Neuronal stem cell (in vitro differentiated cells): ENCODE results near the gene ALDH1A3.
A peak's percentile ranks its signal among the peaks of the same experiment; 100 is the strongest.

Experiments used
- DNase-seq: peaks from one replicate; pipeline ENCODE4 v3.0.0-alpha.2; 2013; ENCODE audit warnings: low spot score
- H2AFZ ChIP-seq: one replicate; pipeline ENCODE4 v1.6.1; 2013; ENCODE audit warnings: mild to moderate bottlenecking, low read length, inconsistent platforms
- H2AK5ac ChIP-seq: 2 replicates; pipeline ENCODE4 v1.6.1; 2013; ENCODE audit warnings: low read depth, mild to moderate bottlenecking, inconsistent platforms, low read length, moderate library complexity, mixed read lengths
- H2BK120ac ChIP-seq: 2 replicates; pipeline ENCODE4 v1.6.1; 2013; ENCODE audit warnings: low read depth, mild to moderate bottlenecking, inconsistent platforms, low read length, moderate library complexity, mixed read lengths
- H2BK12ac ChIP-seq: one replicate; pipeline ENCODE4 v1.6.1; 2013; ENCODE audit warnings: low read length, inconsistent platforms
- H2BK15ac ChIP-seq: 2 replicates; pipeline ENCODE4 v1.6.1; 2013; ENCODE audit warnings: mild to moderate bottlenecking, low read length, inconsistent platforms, mixed read lengths
- H2BK5ac ChIP-seq: one replicate; pipeline ENCODE4 v1.6.1; 2013; ENCODE audit warnings: inconsistent platforms, mild to moderate bottlenecking, low read length, moderate library complexity
- H3K14ac ChIP-seq: one replicate; pipeline ENCODE4 v1.6.1; 2013; ENCODE audit warnings: low read length, inconsistent platforms
- H3K18ac ChIP-seq: 2 replicates; pipeline ENCODE4 v1.6.1; 2013; ENCODE audit warnings: low read length, inconsistent platforms
- H3K23ac ChIP-seq: 2 replicates; pipeline ENCODE4 v1.6.1; 2013; ENCODE audit warnings: low read depth, mild to moderate bottlenecking, mixed read lengths, low read length, inconsistent platforms; ENCODE audit not compliant: poor library complexity
- H3K27ac ChIP-seq: replicated peaks from 3 replicates; pipeline ENCODE4 v1.5.1; 2013; ENCODE audit warnings: low read length, inconsistent platforms
- H3K27me3 ChIP-seq, 3 experiments: 2 replicates each; pipeline ENCODE4 v1.6.1; 2013; ENCODE audit warnings: low read length in 3 of 3, mild to moderate bottlenecking in 2 of 3, inconsistent platforms in 1 of 3, low read depth in 1 of 3, mixed read lengths in 1 of 3, moderate library complexity in 1 of 3; ENCODE audit not compliant: control insufficient read depth in 3 of 3, insufficient read depth in 3 of 3
- H3K36me3 ChIP-seq, 2 donors: replicated peaks in 1 of 2; 2 replicates each; pipeline ENCODE4 v1.6.1; 2013; ENCODE audit warnings: low read length in 2 of 2; ENCODE audit not compliant: control insufficient read depth in 2 of 2, insufficient read depth in 2 of 2
- H3K4ac ChIP-seq: 2 replicates; pipeline ENCODE4 v1.6.1; 2013; ENCODE audit warnings: inconsistent platforms, mild to moderate bottlenecking, low read length, moderate library complexity
- H3K4me1 ChIP-seq, 2 donors: 1 replicate in 1 of 2; 2 replicates in 1 of 2; pipeline ENCODE4 v1.6.1; 2013; ENCODE audit warnings: low read length in 2 of 2, low read depth in 1 of 2; ENCODE audit not compliant: control insufficient read depth in 2 of 2, insufficient read depth in 1 of 2
- H3K4me2 ChIP-seq: one replicate; pipeline ENCODE4 v1.6.1; 2013; ENCODE audit warnings: mild to moderate bottlenecking, low read length, inconsistent platforms; ENCODE audit not compliant: insufficient read depth, poor library complexity, severe bottlenecking
- H3K4me3 ChIP-seq, 2 donors: 2 replicates each; pipeline ENCODE4 v1.5.1; 2013; ENCODE audit warnings: low read length in 2 of 2, mild to moderate bottlenecking in 2 of 2, inconsistent platforms in 1 of 2, moderate library complexity in 1 of 2
- H3K79me1 ChIP-seq: one replicate; pipeline ENCODE4 v1.6.1; 2013; ENCODE audit warnings: low read depth, mild to moderate bottlenecking, inconsistent platforms, low read length, moderate library complexity
- H3K9ac ChIP-seq: one replicate; pipeline ENCODE4 v1.6.1; 2013; ENCODE audit warnings: mild to moderate bottlenecking, low read depth, low read length, inconsistent platforms; ENCODE audit not compliant: poor library complexity
- H3K9me3 ChIP-seq, 2 donors: replicated peaks in 1 of 2; 2 replicates each; pipeline versions ENCODE3 to v1.6.1; 2013; ENCODE audit warnings: low read length in 2 of 2, mild to moderate bottlenecking in 2 of 2, inconsistent platforms in 1 of 2, low read depth in 1 of 2, mixed read lengths in 1 of 2, moderate library complexity in 1 of 2; ENCODE audit not compliant: control insufficient read depth in 2 of 2, insufficient read depth in 1 of 2
- H4K8ac ChIP-seq: one replicate; pipeline ENCODE4 v1.6.1; 2013; ENCODE audit warnings: low read depth, mild to moderate bottlenecking, inconsistent platforms, low read length, moderate library complexity
- H4K91ac ChIP-seq: one replicate; pipeline ENCODE4 v1.6.1; 2013; ENCODE audit warnings: low read length, low read depth, mild to moderate bottlenecking, inconsistent platforms; ENCODE audit not compliant: poor library complexity
- WGBS, 2 donors: extraction: QIAGEN DNeasy Blood & Tissue Kit; methylation state at CpG; one replicate each; pipeline ENCODE4 v1.1.7; 2013; ENCODE audit warnings: missing lambda C conversion rate in 2 of 2, mixed read lengths in 1 of 2; ENCODE audit not compliant: insufficient read length in 2 of 2, insufficient replicate concordance in 1 of 2; ENCODE audit errors: extremely low coverage in 2 of 2; 5-methylcytosine and 5-hydroxymethylcytosine counted together

The ALDH1A3 gene

GRCh38 chr15:100898661-100899462 is 19.2 kb downstream of the ALDH1A3 start:
- Histone ChIP-seq H2AK5ac (no peak overlapping the region), H3K79me1 (no peaks in the 10 kb centered on the region), H3K27ac (no peak overlapping the region), H3K4me3 (peak overlapping the region in 1 of 2 donors; percentile 18), H3K4me2 (no peak overlapping the region), H3K23ac (no peak overlapping the region), H3K4me1 (peaks cover 3 to 7% of the 10 kb centered on the region in 2 donors), H3K9me3 (no peaks in the 10 kb centered on the region), H3K36me3 (no peaks in the 10 kb centered on the region), H3K18ac (no peak overlapping the region), H2BK120ac (no peak overlapping the region), H2BK12ac (no peak overlapping the region), H3K14ac (no peak overlapping the region), H4K91ac (no peak overlapping the region), H2BK5ac (no peak overlapping the region), H3K4ac (no peak overlapping the region), H4K8ac (no peak overlapping the region), H3K27me3 (peaks cover 0 to 17% (median 0%) of the 10 kb centered on the region in 3 experiments), H2BK15ac (no peak overlapping the region), H3K9ac (no peak overlapping the region), H2AFZ (no peak overlapping the region)
- no peak for DNase-seq
- WGBS, 2 donors = no CpG with 5 or more reads among the region's 11 CpGs

- Histone ChIP-seq H3K27ac (no peak overlapping the region), H3K4me2 (no peak overlapping the region), H2AK5ac (peak overlapping the region; percentile 44), H3K4me1 (peaks cover 3 to 7% of the 10 kb centered on the region in 2 donors), H2BK5ac (no peak overlapping the region), H3K4ac (no peak overlapping the region), H3K9me3 (peaks cover 0 to 2% of the 10 kb centered on the region in 2 donors), H3K9ac (no peak overlapping the region), H2AFZ (no peak overlapping the region), H3K4me3 (no peak overlapping the region), H3K79me1 (no peaks in the 10 kb centered on the region), H3K14ac (no peak overlapping the region), H4K91ac (no peak overlapping the region), H2BK12ac (peak overlapping the region; percentile 2), H3K23ac (no peak overlapping the region), H2BK120ac (no peak overlapping the region), H3K18ac (no peak overlapping the region), H3K36me3 (no peaks in the 10 kb centered on the region), H3K27me3 (peaks cover 0 to 15% (median 0%) of the 10 kb centered on the region in 3 experiments), H2BK15ac (no peak overlapping the region), H4K8ac (no peak overlapping the region)
- no CpG with 5 or more reads among the region's 5 CpGs for WGBS, 2 donors
- DNase-seq = no peak
Measured at GRCh38 chr15:100899601-100900000, 20.0 kb downstream of the ALDH1A3 start.

- Histone ChIP-seq H3K4me1 (peaks cover 3 to 7% of the 10 kb centered on the region in 2 donors), H3K18ac (no peak overlapping the region), H4K91ac (no peak overlapping the region), H3K23ac (no peak overlapping the region), H3K4me3 (no peak overlapping the region), H2AFZ (peak overlapping the region; percentile 36), H3K27me3 (peaks cover 0 to 15% (median 0%) of the 10 kb centered on the region in 3 experiments), H3K14ac (no peak overlapping the region), H3K79me1 (no peaks in the 10 kb centered on the region), H2BK15ac (no peak overlapping the region), H2BK12ac (no peak overlapping the region), H2AK5ac (no peak overlapping the region), H3K9me3 (peaks cover 0 to 3% of the 10 kb centered on the region in 2 donors), H3K36me3 (no peaks in the 10 kb centered on the region), H3K4me2 (peak overlapping the region; percentile 12), H3K4ac (no peak overlapping the region), H3K9ac (no peak overlapping the region), H2BK120ac (no peak overlapping the region), H2BK5ac (no peak overlapping the region), H4K8ac (no peak overlapping the region), H3K27ac (no peak overlapping the region)
- no peak for DNase-seq
- no CpG with 5 or more reads among the region's 13 CpGs for WGBS, 2 donors
Measured at GRCh38 chr15:100900136-100900794, 20.6 kb downstream of the ALDH1A3 start.

- Histone ChIP-seq H3K36me3 (no peaks in the 10 kb centered on the region), H3K9ac (no peak overlapping the region), H2BK15ac (no peak overlapping the region), H3K23ac (no peak overlapping the region), H3K27me3 (peaks cover 0 to 15% (median 0%) of the 10 kb centered on the region in 3 experiments), H3K4me1 (peaks cover 3 to 7% of the 10 kb centered on the region in 2 donors), H3K27ac (no peak overlapping the region), H2AK5ac (no peak overlapping the region), H3K9me3 (peaks cover 0 to 3% of the 10 kb centered on the region in 2 donors), H2BK5ac (no peak overlapping the region), H2BK12ac (no peak overlapping the region), H4K91ac (no peak overlapping the region), H2AFZ (peak overlapping the region; percentile 36), H3K79me1 (no peaks in the 10 kb centered on the region), H3K14ac (no peak overlapping the region), H3K18ac (no peak overlapping the region), H2BK120ac (no peak overlapping the region), H3K4me3 (no peak overlapping the region), H3K4ac (no peak overlapping the region), H3K4me2 (peak overlapping the region; percentile 12), H4K8ac (no peak overlapping the region)
- no peak for DNase-seq
- no CpG with 5 or more reads among the region's 9 CpGs for WGBS, 2 donors
Measured at GRCh38 chr15:100900795-100901169, 21.2 kb downstream of the ALDH1A3 start.
